ENCODE results near the gene NPVF. TPM values are rescaled to one million over a fixed set of nuclear protein-coding genes. Genes with fewer than 3 reads are reported as not detected.

NPVF gene
- total RNA-seq (ENCODE audit: insufficient read depth, low replicate concordance) = 1.2 TPM

GRCh38 chr7:25228386-25228785, at the start of gene NPVF:
TSS of gene NPVF (minus strand) at chr7:25228486. CDS start at chr7:25228439, 47 bp downstream.
- no peak for DNase-seq (ENCODE audit: low spot score)

- no peak for DNase-seq (ENCODE audit: low spot score)
Observed at GRCh38 chr7:25272265-25272664, 44.0 kb upstream of the NPVF start.

GRCh38 chr7:25263337-25263736, 35.1 kb upstream of the NPVF start:
- DNase-seq (ENCODE audit: low spot score) = no peak

GRCh38 chr7:25262586-25262985, 34.3 kb upstream of the NPVF start:
- DNase-seq (ENCODE audit: low spot score) = no peak

- no peak for DNase-seq (ENCODE audit: low spot score)
Observed at GRCh38 chr7:25261545-25262140, 33.4 kb upstream of the NPVF start.

GRCh38 chr7:25260862-25261494, 32.7 kb upstream of the NPVF start:
- DNase-seq (ENCODE audit: low spot score) = peak; percentile 79

- peak; percentile 95 for DNase-seq (ENCODE audit: low spot score)
Observed at GRCh38 chr7:25259487-25260243, 31.4 kb upstream of the NPVF start.

- peak; percentile 97 for DNase-seq (ENCODE audit: low spot score)
Observed at GRCh38 chr7:25256333-25256819, 28.1 kb upstream of the NPVF start.

- DNase-seq (ENCODE audit: low spot score) = no peak
Observed at GRCh38 chr7:25255611-25256332, 27.5 kb upstream of the NPVF start.

GRCh38 chr7:25254604-25255003, 26.3 kb upstream of the NPVF start:
- no peak for DNase-seq (ENCODE audit: low spot score)

GRCh38 chr7:25253714-25254113, 25.4 kb upstream of the NPVF start:
- peak; percentile 87 for DNase-seq (ENCODE audit: low spot score)

- no peak for DNase-seq (ENCODE audit: low spot score)
Observed at GRCh38 chr7:25250386-25250785, 22.1 kb upstream of the NPVF start.

- DNase-seq (ENCODE audit: low spot score) = no peak
Observed at GRCh38 chr7:25249772-25250171, 21.5 kb upstream of the NPVF start.

GRCh38 chr7:25246306-25246705, 18.0 kb upstream of the NPVF start:
- DNase-seq (ENCODE audit: low spot score) = no peak

GRCh38 chr7:25244254-25245033, 16.2 kb upstream of the NPVF start:
- DNase-seq (ENCODE audit: low spot score) = peak; percentile 95

- DNase-seq (ENCODE audit: low spot score) = no peak
Observed at GRCh38 chr7:25242678-25243077, 14.4 kb upstream of the NPVF start.

GRCh38 chr7:25240896-25241295, 12.6 kb upstream of the NPVF start:
- no peak for DNase-seq (ENCODE audit: low spot score)

- DNase-seq (ENCODE audit: low spot score) = peak; percentile 60
Observed at GRCh38 chr7:25240340-25240739, 12.1 kb upstream of the NPVF start.

- DNase-seq (ENCODE audit: low spot score) = no peak
Observed at GRCh38 chr7:25239888-25240287, 11.6 kb upstream of the NPVF start.

GRCh38 chr7:25238066-25238725, 9.9 kb upstream of the NPVF start:
- DNase-seq (ENCODE audit: low spot score) = no peak

GRCh38 chr7:25235471-25235870, 7.2 kb upstream of the NPVF start:
- no peak for DNase-seq (ENCODE audit: low spot score)

All from umbilical cord (tissue), 2 donors.